ENCODE data around the gene LGR5. TPM values are rescaled to one million over a fixed set of nuclear protein-coding genes. Genes with fewer than 3 reads are reported as not detected.

Gene LGR5
- total RNA-seq, 1 experiment from 2014 or later, result 4.5 TPM

DNA sequence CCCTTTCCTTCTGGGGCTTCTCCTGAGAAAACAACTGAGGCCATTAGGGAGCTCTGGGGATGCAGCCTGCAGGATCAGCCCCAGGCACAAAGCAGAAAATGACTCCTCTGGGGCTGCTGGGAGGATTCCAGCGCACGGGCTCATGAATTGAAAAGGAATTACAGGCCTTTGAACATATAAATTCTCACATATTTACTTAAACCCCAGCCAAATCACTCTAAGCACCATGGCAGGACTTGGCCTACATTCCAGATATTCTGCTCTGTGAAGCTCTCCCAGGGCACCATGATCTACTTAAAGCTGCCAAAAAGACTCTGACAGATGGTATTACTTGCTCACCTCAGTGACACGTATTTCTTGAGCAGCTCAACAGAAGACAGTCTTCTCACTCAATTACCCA, 136.9 kb downstream of the LGR5 start:
- TF ChIP-seq, protein P1, sequence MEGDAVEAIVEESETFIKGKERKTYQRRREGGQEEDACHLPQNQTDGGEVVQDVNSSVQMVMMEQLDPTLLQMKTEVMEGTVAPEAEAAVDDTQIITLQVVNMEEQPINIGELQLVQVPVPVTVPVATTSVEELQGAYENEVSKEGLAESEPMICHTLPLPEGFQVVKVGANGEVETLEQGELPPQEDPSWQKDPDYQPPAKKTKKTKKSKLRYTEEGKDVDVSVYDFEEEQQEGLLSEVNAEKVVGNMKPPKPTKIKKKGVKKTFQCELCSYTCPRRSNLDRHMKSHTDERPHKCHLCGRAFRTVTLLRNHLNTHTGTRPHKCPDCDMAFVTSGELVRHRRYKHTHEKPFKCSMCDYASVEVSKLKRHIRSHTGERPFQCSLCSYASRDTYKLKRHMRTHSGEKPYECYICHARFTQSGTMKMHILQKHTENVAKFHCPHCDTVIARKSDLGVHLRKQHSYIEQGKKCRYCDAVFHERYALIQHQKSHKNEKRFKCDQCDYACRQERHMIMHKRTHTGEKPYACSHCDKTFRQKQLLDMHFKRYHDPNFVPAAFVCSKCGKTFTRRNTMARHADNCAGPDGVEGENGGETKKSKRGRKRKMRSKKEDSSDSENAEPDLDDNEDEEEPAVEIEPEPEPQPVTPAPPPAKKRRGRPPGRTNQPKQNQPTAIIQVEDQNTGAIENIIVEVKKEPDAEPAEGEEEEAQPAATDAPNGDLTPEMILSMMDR (conservative IDR thresholded peaks at IDR 0.05; ENCODE audit: low read depth, low read length), result no peak
- no peak for TF ChIP-seq EZH2 (IDR thresholded peaks at IDR 0.05; ENCODE audit: borderline replicate concordance, low read depth, low read length, poor library complexity, severe bottlenecking)
- POLR2A ChIA-PET (ENCODE audit: low non-redundant PET), result no interaction called here
- CTCF ChIA-PET, result no interaction called here
- H3K4me1 ChIP-seq (ENCODE audit: insufficient read depth, low read length, poor library complexity, severe bottlenecking), result peaks cover 16% of the 10 kb centered on the region
- H3K36me3 ChIP-seq (ENCODE audit: insufficient read depth, low read length, poor library complexity, severe bottlenecking), result no peaks in the 10 kb centered on the region
- no peak overlapping the region for H3K4me3 ChIP-seq (ENCODE audit: low read depth, low read length, poor library complexity, severe bottlenecking)
- intact Hi-C loops (cut with micrococcal nuclease; ENCODE audit: unreplicated experiment), result no loop called here
- DNase-seq (ENCODE audit: low spot score), result no peak
- no peaks in the 10 kb centered on the region for H3K9me3 ChIP-seq (ENCODE audit: low read depth, low read length, poor library complexity, severe bottlenecking)
- no TSS peak for BruUV-seq (replicated peaks)
- H3K27ac ChIP-seq (ENCODE audit: low read depth, low read length, poor library complexity, severe bottlenecking), result no peak overlapping the region
- no peaks in the 10 kb centered on the region for H3K27me3 ChIP-seq (replicated peaks; ENCODE audit: insufficient read depth, low read depth, low read length, poor library complexity)

DNA sequence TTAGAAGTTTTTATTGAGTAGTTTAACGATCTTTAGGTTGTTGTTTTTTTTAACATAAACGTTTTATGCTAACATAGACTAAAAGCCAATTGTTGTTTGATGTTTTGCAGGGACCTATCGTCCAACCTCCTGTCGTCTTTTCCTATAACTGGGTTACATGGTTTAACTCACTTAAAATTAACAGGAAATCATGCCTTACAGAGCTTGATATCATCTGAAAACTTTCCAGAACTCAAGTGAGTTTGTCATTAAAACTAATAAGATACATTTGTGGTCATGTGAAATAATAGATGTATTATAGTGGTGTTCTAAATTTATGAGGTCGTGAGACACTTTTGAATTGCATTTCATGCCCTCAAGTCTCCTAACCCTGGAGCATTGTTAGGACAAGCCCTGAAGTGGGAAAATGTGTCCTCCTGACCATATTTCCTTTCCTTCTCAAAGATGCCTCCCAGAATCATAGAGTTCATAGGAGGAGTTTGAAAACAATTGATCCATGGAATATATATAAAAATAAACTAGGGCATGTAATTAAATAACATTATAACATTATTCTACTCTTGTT, 139.2 kb downstream of the LGR5 start:
- no peak for TF ChIP-seq EZH2 (IDR thresholded peaks at IDR 0.05; ENCODE audit: borderline replicate concordance, low read depth, low read length, poor library complexity, severe bottlenecking)
- TF ChIP-seq, protein P1 (conservative IDR thresholded peaks at IDR 0.05; ENCODE audit: low read depth, low read length), result no peak
- CTCF ChIA-PET, result no interaction called here
- DNase-seq (ENCODE audit: low spot score), result no peak
- no peaks in the 10 kb centered on the region for H3K9me3 ChIP-seq (ENCODE audit: low read depth, low read length, poor library complexity, severe bottlenecking)
- POLR2A ChIA-PET (ENCODE audit: low non-redundant PET), result no interaction called here
- no peaks in the 10 kb centered on the region for H3K27me3 ChIP-seq (replicated peaks; ENCODE audit: insufficient read depth, low read depth, low read length, poor library complexity)
- no peak overlapping the region for H3K27ac ChIP-seq (ENCODE audit: low read depth, low read length, poor library complexity, severe bottlenecking)
- no peak overlapping the region for H3K4me3 ChIP-seq (ENCODE audit: low read depth, low read length, poor library complexity, severe bottlenecking)
- intact Hi-C loops (cut with micrococcal nuclease; ENCODE audit: unreplicated experiment), result no loop called here
- H3K36me3 ChIP-seq (ENCODE audit: insufficient read depth, low read length, poor library complexity, severe bottlenecking), result no peaks in the 10 kb centered on the region
- no TSS peak for BruUV-seq (replicated peaks)
- peaks cover 7% of the 10 kb centered on the region for H3K4me1 ChIP-seq (ENCODE audit: insufficient read depth, low read length, poor library complexity, severe bottlenecking)

DNA sequence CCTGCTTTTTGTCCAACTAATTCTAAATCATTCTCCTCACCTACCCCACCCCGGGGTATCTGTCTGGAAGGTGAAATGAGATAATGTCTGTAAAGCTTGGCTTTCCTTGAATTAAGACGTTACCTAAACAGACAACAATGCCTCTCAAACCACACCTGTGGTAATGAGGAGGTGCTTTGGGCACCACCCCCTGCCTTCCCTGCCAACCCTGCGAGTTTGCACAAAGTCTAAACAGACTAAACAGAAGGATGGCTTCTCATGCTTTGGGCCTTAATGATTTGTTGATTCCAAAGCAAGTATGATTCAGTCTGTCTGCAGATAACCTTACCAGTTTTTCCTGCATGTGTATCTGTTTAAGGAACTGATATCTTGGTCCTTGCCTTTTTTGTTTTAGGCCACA, 141.6 kb downstream of the LGR5 start:
- ChIA-PET POLR2A (ENCODE audit: low non-redundant PET) (no interaction called here), CTCF (no interaction called here)
- Histone ChIP-seq H3K27ac (ENCODE audit: low read depth, low read length, poor library complexity, severe bottlenecking) (no peak overlapping the region), H3K4me1 (ENCODE audit: insufficient read depth, low read length, poor library complexity, severe bottlenecking) (peaks cover 7% of the 10 kb centered on the region), H3K4me3 (ENCODE audit: low read depth, low read length, poor library complexity, severe bottlenecking) (no peak overlapping the region), H3K9me3 (ENCODE audit: low read depth, low read length, poor library complexity, severe bottlenecking) (no peaks in the 10 kb centered on the region), H3K36me3 (ENCODE audit: insufficient read depth, low read length, poor library complexity, severe bottlenecking) (no peaks in the 10 kb centered on the region), H3K27me3 (replicated peaks; ENCODE audit: insufficient read depth, low read depth, low read length, poor library complexity) (no peaks in the 10 kb centered on the region)
- no peak for TF ChIP-seq EZH2 (IDR thresholded peaks at IDR 0.05; ENCODE audit: borderline replicate concordance, low read depth, low read length, poor library complexity, severe bottlenecking)
- TF ChIP-seq, protein P1 (conservative IDR thresholded peaks at IDR 0.05; ENCODE audit: low read depth, low read length), result no peak
- no TSS peak for BruUV-seq (replicated peaks)
- intact Hi-C loops (cut with micrococcal nuclease; ENCODE audit: unreplicated experiment), result no loop called here
- DNase-seq (ENCODE audit: low spot score), result no peak

All from A673 (cell line).